SK-N-SH treated with all-trans-retinoic acid at 6 μM for 48 hours (cell line): ENCODE measurements around the gene ITFG2.

Experiments used
- ATAC-seq: fragments of 200-7000 bp; cut with Tn5 transposase; 3 replicates; pipeline ENCODE4 v1.9.1; 2020; ENCODE audit warnings: mild to moderate bottlenecking, moderate library complexity
- ARNTL ChIP-seq: fragments of 450-650 bp; formaldehyde crosslinking; IDR thresholded peaks from 2 replicates; pipeline ENCODE4 v1.5.0; 2020; ENCODE audit warnings: low read depth, mild to moderate bottlenecking, moderate library complexity, borderline replicate concordance
- BACH2 ChIP-seq: fragments of 250-450 bp; sonication (Bioruptor Pico); IDR thresholded peaks from 2 replicates; pipeline ENCODE4 v1.9.0; 2021; ENCODE audit warnings: mild to moderate bottlenecking, borderline replicate concordance
- CSDC2 ChIP-seq: fragments of 250-450 bp; sonication (Bioruptor Pico); IDR thresholded peaks from 2 replicates; pipeline ENCODE4 v1.5.0; 2020; ENCODE audit warnings: mild to moderate bottlenecking, moderate library complexity
- ESRRG ChIP-seq: fragments of 250-450 bp; sonication (Bioruptor Pico); IDR thresholded peaks from 2 replicates; pipeline ENCODE4 v1.6.1; 2021; ENCODE audit warnings: mild to moderate bottlenecking
- ISL1 ChIP-seq: fragments of 250-450 bp; sonication (Bioruptor Pico); IDR thresholded peaks from 2 replicates; pipeline ENCODE4 v2.1.2; 2022; ENCODE audit warnings: mild to moderate bottlenecking, moderate library complexity
- OSR1 ChIP-seq: fragments of 250-450 bp; sonication (Bioruptor Pico); IDR thresholded peaks from 2 replicates; pipeline ENCODE4 v1.8.0; 2022; ENCODE audit warnings: moderate library complexity, mild to moderate bottlenecking, inconsistent platforms
- RARB ChIP-seq: fragments of 250-450 bp; sonication (Bioruptor Pico); IDR thresholded peaks from 2 replicates; pipeline ENCODE4 v1.8.0; 2021; ENCODE audit warnings: mild to moderate bottlenecking, moderate library complexity
- SNAI2 ChIP-seq: fragments of 250-450 bp; sonication (Bioruptor Pico); IDR thresholded peaks from 2 replicates; pipeline ENCODE4 v1.5.0; 2020; ENCODE audit warnings: mild to moderate bottlenecking, moderate library complexity
- TCF4 ChIP-seq: fragments of 250-450 bp; sonication (Bioruptor Pico); IDR thresholded peaks from 2 replicates; pipeline ENCODE4 v1.8.0; 2021; ENCODE audit warnings: mild to moderate bottlenecking, moderate library complexity, borderline replicate concordance
- TOX ChIP-seq: fragments of 250-450 bp; sonication (Bioruptor Pico); IDR thresholded peaks from 2 replicates; pipeline ENCODE4 v1.8.0; 2021; ENCODE audit warnings: mild to moderate bottlenecking, moderate library complexity, borderline replicate concordance
- ZC3H10 ChIP-seq: fragments of 250-450 bp; sonication (Bioruptor Pico); IDR thresholded peaks from 2 replicates; pipeline ENCODE4 v1.5.1; 2021; ENCODE audit warnings: mild to moderate bottlenecking, moderate library complexity
- ZFP3 ChIP-seq: fragments of 250-450 bp; sonication (Bioruptor Pico); IDR thresholded peaks from 2 replicates; pipeline ENCODE4 v1.5.0; 2020; ENCODE audit warnings: mild to moderate bottlenecking, moderate library complexity
- ZFP30 ChIP-seq: fragments of 450-650 bp; formaldehyde crosslinking; IDR thresholded peaks from 2 replicates; pipeline ENCODE4 v1.5.0; 2022; ENCODE audit warnings: mild to moderate bottlenecking, moderate library complexity
- ZNF565 ChIP-seq: fragments of 450-650 bp; formaldehyde crosslinking; conservative IDR thresholded peaks from 2 replicates; pipeline ENCODE4 v1.5.0; 2020; ENCODE audit warnings: low read depth, mild to moderate bottlenecking, moderate library complexity
- ZNF70 ChIP-seq: fragments of 450-650 bp; formaldehyde crosslinking; IDR thresholded peaks from 2 replicates; pipeline ENCODE4 v1.5.0; 2020; ENCODE audit warnings: mild to moderate bottlenecking, moderate library complexity
- ZNF8 ChIP-seq: fragments of 450-650 bp; formaldehyde crosslinking; IDR thresholded peaks from 2 replicates; pipeline ENCODE4 v1.5.0; 2020; ENCODE audit warnings: mild to moderate bottlenecking, moderate library complexity
- TF ChIP-seq, protein P1 (sequence below): fragments of 250-450 bp; sonication (Bioruptor Pico); IDR thresholded peaks from 2 replicates; pipeline ENCODE4 v1.8.0; 2021; ENCODE audit warnings: low read depth, mild to moderate bottlenecking, moderate library complexity, borderline replicate concordance
- TF ChIP-seq, protein P2 (sequence below): fragments of 250-450 bp; sonication (Bioruptor Pico); IDR thresholded peaks from 2 replicates; pipeline ENCODE4 v1.5.1; 2021; ENCODE audit warnings: mild to moderate bottlenecking, moderate library complexity
- TF ChIP-seq, protein P3 (sequence below): fragments of 250-450 bp; sonication (Bioruptor Pico); IDR thresholded peaks from 2 replicates; pipeline ENCODE4 v1.5.1; 2020; ENCODE audit warnings: low read depth, mild to moderate bottlenecking, moderate library complexity
- TF ChIP-seq, protein P4 (sequence below): fragments of 250-450 bp; sonication (Bioruptor Pico); IDR thresholded peaks from 2 replicates; pipeline ENCODE4 v1.5.0; 2020; ENCODE audit warnings: mild to moderate bottlenecking, moderate library complexity
- TF ChIP-seq, protein P5 (sequence below): fragments of 250-450 bp; sonication (Bioruptor Pico); IDR thresholded peaks from 2 replicates; pipeline ENCODE4 v1.8.0; 2020; ENCODE audit warnings: mild to moderate bottlenecking, moderate library complexity, borderline replicate concordance

ITFG2 gene

DNA sequence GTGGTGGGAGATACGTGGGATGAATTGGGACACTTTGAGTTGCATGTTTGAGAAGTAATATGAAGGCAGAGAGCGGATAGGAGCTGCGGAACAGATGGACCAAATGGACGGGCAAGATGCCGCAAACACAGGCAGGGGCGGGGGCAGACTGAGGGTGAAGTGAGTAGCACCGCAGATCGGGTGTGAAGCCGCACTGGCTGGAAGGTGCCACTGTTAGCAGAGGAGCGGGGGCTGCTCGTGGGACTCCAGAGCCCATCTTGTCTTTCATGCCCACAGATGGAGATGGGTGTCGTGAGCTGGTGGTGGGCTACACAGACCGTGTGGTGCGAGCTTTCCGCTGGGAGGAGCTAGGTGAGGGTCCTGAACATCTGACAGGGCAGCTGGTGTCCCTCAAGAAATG is 7.3 kb downstream of the ITFG2 start (continued):
- TF ChIP-seq BACH2 (CRISPR knock-in tag) (no peak), ARNTL (CRISPR knock-in tag) (no peak), ZC3H10 (CRISPR knock-in tag) (no peak), ESRRG (CRISPR knock-in tag) (no peak), ISL1 (CRISPR knock-in tag) (no peak), OSR1 (CRISPR knock-in tag) (no peak), TCF4 (CRISPR knock-in tag) (no peak), ZNF8 (CRISPR knock-in tag) (no peak)
- TF ChIP-seq, protein P1, sequence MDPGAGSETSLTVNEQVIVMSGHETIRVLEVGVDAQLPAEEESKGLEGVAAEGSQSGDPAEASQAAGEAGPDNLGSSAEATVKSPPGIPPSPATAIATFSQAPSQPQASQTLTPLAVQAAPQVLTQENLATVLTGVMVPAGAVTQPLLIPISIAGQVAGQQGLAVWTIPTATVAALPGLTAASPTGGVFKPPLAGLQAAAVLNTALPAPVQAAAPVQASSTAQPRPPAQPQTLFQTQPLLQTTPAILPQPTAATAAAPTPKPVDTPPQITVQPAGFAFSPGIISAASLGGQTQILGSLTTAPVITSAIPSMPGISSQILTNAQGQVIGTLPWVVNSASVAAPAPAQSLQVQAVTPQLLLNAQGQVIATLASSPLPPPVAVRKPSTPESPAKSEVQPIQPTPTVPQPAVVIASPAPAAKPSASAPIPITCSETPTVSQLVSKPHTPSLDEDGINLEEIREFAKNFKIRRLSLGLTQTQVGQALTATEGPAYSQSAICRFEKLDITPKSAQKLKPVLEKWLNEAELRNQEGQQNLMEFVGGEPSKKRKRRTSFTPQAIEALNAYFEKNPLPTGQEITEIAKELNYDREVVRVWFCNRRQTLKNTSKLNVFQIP (CRISPR knock-in tag), result no peak

DNA sequence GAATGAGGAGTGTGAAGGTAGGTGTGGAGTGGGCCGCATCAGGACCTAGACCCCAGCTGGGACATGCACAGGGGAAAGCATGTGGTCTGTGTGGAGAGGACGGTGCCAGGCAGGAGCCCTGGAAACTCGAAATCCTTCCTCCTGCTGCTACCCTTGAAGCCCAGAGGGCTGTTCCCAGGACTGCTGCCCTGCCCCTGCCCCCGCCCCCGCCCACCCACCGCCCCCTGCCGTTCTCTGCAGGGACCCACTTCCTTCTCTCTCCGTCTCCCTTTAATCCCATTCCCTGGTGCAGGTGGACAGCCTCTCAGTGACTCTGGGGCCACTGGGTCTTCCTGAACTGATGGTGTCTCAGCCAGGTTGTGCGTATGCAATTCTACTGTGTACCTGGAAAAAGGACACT is 8.0 kb downstream of the ITFG2 start:
- TF ChIP-seq, protein P2, sequence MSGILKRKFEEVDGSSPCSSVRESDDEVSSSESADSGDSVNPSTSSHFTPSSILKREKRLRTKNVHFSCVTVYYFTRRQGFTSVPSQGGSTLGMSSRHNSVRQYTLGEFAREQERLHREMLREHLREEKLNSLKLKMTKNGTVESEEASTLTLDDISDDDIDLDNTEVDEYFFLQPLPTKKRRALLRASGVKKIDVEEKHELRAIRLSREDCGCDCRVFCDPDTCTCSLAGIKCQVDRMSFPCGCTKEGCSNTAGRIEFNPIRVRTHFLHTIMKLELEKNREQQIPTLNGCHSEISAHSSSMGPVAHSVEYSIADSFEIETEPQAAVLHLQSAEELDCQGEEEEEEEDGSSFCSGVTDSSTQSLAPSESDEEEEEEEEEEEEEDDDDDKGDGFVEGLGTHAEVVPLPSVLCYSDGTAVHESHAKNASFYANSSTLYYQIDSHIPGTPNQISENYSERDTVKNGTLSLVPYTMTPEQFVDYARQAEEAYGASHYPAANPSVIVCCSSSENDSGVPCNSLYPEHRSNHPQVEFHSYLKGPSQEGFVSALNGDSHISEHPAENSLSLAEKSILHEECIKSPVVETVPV, result no peak
- no peak for TF ChIP-seq TOX
- no peak for TF ChIP-seq ARNTL (CRISPR knock-in tag)
- TF ChIP-seq, protein P3, sequence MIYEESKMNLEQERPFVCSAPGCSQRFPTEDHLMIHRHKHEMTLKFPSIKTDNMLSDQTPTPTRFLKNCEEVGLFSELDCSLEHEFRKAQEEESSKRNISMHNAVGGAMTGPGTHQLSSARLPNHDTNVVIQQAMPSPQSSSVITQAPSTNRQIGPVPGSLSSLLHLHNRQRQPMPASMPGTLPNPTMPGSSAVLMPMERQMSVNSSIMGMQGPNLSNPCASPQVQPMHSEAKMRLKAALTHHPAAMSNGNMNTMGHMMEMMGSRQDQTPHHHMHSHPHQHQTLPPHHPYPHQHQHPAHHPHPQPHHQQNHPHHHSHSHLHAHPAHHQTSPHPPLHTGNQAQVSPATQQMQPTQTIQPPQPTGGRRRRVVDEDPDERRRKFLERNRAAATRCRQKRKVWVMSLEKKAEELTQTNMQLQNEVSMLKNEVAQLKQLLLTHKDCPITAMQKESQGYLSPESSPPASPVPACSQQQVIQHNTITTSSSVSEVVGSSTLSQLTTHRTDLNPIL (CRISPR knock-in tag), result no peak
- TF ChIP-seq OSR1 (CRISPR knock-in tag), result no peak
- TF ChIP-seq ZC3H10 (CRISPR knock-in tag), result no peak
- TF ChIP-seq, protein P4, sequence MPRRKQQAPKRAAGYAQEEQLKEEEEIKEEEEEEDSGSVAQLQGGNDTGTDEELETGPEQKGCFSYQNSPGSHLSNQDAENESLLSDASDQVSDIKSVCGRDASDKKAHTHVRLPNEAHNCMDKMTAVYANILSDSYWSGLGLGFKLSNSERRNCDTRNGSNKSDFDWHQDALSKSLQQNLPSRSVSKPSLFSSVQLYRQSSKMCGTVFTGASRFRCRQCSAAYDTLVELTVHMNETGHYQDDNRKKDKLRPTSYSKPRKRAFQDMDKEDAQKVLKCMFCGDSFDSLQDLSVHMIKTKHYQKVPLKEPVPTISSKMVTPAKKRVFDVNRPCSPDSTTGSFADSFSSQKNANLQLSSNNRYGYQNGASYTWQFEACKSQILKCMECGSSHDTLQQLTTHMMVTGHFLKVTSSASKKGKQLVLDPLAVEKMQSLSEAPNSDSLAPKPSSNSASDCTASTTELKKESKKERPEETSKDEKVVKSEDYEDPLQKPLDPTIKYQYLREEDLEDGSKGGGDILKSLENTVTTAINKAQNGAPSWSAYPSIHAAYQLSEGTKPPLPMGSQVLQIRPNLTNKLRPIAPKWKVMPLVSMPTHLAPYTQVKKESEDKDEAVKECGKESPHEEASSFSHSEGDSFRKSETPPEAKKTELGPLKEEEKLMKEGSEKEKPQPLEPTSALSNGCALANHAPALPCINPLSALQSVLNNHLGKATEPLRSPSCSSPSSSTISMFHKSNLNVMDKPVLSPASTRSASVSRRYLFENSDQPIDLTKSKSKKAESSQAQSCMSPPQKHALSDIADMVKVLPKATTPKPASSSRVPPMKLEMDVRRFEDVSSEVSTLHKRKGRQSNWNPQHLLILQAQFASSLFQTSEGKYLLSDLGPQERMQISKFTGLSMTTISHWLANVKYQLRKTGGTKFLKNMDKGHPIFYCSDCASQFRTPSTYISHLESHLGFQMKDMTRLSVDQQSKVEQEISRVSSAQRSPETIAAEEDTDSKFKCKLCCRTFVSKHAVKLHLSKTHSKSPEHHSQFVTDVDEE, result no peak
- TF ChIP-seq, protein P5, sequence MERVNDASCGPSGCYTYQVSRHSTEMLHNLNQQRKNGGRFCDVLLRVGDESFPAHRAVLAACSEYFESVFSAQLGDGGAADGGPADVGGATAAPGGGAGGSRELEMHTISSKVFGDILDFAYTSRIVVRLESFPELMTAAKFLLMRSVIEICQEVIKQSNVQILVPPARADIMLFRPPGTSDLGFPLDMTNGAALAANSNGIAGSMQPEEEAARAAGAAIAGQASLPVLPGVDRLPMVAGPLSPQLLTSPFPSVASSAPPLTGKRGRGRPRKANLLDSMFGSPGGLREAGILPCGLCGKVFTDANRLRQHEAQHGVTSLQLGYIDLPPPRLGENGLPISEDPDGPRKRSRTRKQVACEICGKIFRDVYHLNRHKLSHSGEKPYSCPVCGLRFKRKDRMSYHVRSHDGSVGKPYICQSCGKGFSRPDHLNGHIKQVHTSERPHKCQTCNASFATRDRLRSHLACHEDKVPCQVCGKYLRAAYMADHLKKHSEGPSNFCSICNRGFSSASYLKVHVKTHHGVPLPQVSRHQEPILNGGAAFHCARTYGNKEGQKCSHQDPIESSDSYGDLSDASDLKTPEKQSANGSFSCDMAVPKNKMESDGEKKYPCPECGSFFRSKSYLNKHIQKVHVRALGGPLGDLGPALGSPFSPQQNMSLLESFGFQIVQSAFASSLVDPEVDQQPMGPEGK, result no peak
- TF ChIP-seq ZNF565 (CRISPR knock-in tag), result no peak
- no peak for TF ChIP-seq ZFP3
- TF ChIP-seq RARB (CRISPR knock-in tag), result no peak
- no peak for TF ChIP-seq ZNF8 (CRISPR knock-in tag)
- no peak for TF ChIP-seq CSDC2 (CRISPR knock-in tag)
- TF ChIP-seq ZNF70, result no peak
- TF ChIP-seq, protein P1 (CRISPR knock-in tag), result no peak
- TF ChIP-seq ESRRG (CRISPR knock-in tag), result no peak
- ATAC-seq, result no peak

DNA sequence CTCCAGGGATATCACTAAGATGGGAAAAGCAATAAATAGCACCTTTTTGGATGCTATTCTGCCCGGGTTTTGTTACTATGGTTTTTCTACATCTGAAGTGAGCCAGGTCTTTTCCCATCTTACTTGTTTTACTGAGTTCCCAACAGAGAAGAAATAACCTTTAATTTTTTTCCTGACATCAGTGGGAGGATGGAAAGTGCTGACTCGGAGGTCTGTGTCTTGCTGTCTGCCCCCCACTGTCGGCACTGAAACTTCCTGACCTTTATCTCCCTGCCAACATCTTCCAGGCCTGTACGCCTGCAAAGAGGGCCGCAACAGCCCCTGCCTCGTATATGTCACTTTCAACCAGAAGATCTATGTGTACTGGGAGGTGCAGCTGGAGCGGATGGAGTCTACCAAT is 11.0 kb downstream of the ITFG2 start:
- ATAC-seq, result no peak
- TF ChIP-seq, protein P4, result no peak
- TF ChIP-seq, protein P2, result no peak
- TF ChIP-seq ZFP30 (CRISPR knock-in tag) (no peak), RARB (CRISPR knock-in tag) (no peak), SNAI2 (no peak), ZFP3 (no peak)
- TF ChIP-seq, protein P1 (CRISPR knock-in tag), result no peak
